SKM-1 treated with dmso at 0.1 percent for 144 hours (cell line): ENCODE results near the gene DRC1.
"Not testable (repeated sequence)": the region's sequence is repeated elsewhere in the genome, so short reads cannot be mapped to it uniquely, and the experiment has no call there.

Experiments
- DNase-seq: peaks from one replicate; lab custom pipeline; 2025; ENCODE audit not compliant: unreplicated experiment; lab: John Stamatoyannopoulos, UW

Gene DRC1

GRCh38 chr2:26401739-26402541 is at the start of gene DRC1:
Gene DRC1 (plus strand): TSS chr2:26401920. CDS start chr2:26401990, 70 bp downstream.
- no peak for DNase-seq

- DNase-seq, result no peak
These were observed 48.8 kb upstream of the DRC1 start for GRCh38 chr2:26352892-26353291.

DNA sequence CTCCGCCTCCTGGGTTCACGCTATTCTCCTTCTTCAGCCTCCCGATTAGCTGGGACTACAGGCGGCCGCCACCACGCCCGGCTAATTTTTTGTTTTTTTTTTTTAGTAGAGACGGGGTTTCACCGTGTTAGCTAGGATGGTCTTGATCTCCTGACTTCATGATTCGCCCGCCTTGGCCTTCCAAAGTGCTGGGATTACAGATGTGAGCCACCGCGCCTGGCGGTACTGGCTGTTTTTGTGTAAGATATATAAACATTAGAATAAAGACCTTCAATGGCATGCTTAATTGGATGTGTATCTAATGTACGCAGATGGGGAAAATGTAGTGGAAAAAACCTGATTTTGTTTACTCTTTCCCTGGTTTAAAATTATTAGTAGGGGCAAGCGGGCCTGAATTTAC is 47.3 kb upstream of the DRC1 start:
- not testable (repeated sequence) for DNase-seq

DNA sequence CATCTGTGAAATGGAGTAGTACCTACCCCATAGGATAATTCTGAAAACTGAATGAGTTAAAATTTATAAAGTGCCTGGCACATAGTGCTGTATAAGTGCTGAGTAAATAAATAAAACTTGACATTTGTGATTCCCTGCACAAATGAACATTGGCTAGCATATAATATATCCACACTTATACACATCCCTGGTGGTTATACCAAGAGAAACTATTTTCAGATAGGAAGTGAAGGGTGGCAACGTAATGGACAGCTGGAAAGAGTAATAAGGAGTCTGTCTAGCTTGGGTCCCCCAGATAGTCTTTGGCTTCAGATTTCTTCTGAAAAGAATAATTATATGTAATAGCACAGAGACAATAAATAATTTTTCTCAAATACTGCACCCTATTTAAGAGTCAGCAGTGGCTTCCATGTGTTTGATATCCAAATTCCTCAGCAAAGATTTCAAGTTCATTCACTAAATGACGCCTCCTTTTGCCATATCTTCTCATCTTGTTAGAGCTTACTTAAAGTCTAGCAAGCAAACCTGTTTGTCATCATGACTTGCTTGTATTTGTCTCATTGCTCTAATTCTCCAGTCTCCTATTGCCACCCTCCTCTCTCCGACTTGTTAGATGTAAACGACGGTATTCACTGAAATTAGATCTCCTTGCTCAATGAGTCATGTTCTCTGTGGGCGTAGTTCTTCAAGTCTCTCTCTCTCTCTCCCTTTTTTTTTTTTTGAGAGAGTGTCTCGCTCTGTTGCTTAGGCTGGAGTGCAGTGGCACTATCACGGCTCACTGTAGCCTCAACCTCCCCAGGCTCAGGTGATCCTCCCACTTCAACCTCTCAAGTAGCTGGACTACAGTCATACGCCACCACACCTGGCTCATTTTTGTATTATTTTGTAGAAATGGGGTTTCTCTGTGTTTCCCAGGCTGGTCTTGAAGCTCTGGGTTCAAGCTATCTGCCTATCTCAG is 46.4 kb upstream of the DRC1 start:
- DNase-seq, result no peak

- DNase-seq, result no peak
These were observed 45.6 kb upstream of the DRC1 start for GRCh38 chr2:26356111-26356510.

DNA sequence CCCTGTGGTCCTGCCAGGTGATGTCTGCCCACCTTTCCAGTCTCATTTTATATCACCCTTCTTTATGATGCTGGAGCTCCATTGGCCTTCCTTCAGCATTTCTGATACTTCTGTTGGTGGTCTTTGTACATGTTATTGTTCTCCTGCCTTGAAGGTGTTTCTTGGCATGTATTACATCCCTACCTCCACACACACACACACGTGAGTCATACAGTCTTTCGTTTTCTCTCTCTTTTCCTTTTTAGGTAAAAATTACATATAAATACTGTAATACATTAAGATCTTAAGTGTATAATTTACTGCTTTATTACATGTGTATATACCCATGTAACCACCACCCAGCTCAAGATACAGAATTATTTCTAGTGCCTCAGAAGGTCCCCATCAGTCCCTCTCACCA is 44.9 kb upstream of the DRC1 start:
- no peak for DNase-seq

DNA sequence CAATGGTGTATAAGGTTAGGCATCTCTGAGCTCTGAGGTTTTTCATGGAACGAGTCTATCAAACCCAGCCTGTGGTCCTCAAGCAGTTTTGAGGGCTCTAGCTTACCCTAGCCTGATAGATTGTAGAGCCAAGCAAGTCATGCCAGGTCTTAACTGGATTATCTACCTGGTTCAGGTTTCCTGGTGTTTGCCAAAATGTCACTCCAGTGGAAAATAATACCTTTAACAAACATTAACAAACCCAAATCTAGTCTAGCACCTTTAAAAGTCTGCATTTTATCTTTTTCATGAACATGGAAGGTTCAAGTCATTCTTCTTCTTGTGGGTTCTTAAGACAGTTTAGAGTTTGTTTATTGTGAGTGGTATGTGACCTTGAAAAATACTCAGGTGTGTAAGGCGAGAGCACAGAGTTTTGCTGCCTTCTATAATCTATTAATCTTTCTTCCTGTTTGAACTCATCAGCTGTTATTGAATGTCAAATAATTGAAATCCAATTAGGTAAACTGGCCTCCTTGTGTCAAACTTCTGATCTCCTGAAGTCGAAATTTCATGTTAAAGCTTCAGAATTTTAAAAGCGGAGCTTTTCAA is 41.7 kb upstream of the DRC1 start:
- no peak for DNase-seq

- DNase-seq, result no peak
These were observed 38.4 kb upstream of the DRC1 start for GRCh38 chr2:26363323-26363722.

GRCh38 chr2:26363958-26364357 is 37.8 kb upstream of the DRC1 start:
- DNase-seq, result no peak

- DNase-seq, result no peak
These were observed 37.1 kb upstream of the DRC1 start for GRCh38 chr2:26364669-26365068.

GRCh38 chr2:26366957-26367356 is 34.8 kb upstream of the DRC1 start:
- DNase-seq, result no peak

DNA sequence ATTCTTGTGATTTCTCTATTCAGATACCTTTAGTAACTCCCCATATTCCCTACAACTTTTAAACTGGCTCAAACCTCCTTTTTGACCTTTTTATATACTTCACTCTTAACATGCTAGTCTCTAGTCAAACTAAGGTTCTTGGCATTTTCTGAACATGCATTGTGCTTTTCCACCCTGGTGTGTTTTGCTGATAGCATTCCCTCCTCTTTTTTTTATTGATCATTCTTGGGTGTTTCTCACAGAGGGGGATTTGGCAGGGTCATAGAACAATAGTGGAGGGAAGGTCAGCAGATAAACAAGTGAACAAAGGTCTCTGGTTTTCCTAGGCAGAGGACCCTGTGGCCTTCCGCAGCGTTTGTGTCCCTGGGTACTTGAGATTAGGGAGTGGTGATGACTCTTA is 32.1 kb upstream of the DRC1 start:
- not testable (repeated sequence) for DNase-seq

DNA sequence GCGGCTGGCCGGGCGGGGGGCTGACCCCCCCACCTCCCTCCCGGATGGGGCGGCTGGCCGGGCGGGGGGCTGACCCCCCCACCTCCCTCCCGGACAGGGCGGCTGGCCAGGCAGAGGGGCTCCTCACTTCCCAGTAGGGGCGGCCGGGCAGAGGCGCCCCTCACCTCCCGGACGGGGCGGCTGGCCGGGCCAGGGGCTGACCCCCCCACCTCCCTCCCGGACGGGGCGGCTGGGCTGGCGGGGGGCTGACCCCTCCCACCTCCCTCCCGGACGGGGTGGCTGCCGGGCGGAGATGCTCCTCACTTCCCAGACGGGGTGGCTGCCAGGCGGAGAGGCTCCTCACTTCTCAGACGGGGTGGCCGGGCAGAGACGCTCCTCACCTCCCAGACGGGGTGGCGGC is 30.8 kb upstream of the DRC1 start:
- DNase-seq, result not testable (repeated sequence)

DNA sequence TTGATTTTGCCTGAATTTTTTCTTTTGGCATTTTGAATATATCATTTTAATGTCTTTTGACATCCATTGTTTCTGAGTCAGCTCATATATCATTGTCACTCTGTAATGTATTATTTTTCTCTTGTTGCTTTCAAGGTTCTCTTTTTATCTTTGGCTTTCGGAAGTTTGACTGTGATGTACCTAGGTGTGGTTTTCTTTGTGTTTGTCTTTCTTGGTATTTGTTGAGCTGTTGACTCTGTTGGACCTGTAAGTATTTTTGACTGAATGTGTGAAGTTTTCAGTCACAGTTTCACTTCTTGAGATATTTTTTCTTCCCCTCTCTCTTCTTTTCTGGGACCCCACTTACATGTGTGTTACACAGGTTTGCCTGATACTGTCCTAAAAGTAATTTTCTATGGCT is 24.9 kb upstream of the DRC1 start:
- DNase-seq, result no peak

DNA sequence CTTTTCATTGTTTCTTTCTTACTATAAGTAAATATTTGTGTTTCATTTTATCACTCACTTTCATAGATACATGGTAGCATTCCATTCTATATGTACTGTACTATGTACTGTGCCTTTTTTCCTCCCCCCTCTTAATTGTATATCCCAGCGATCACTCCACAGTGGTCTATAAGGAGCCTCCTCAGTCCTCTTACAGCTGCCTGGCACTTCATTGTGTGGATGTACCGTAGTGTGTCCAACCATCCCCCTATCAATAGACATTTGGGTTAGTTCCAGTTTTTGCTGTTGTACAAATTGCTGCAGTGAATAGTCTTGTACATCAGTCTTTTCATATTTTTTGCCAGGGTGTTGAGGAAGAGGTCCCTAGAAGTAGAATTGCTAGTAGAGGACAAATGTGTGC is 21.4 kb upstream of the DRC1 start:
- no peak for DNase-seq

- no peak for DNase-seq
These were observed 19.2 kb upstream of the DRC1 start for GRCh38 chr2:26382564-26382963.

DNA sequence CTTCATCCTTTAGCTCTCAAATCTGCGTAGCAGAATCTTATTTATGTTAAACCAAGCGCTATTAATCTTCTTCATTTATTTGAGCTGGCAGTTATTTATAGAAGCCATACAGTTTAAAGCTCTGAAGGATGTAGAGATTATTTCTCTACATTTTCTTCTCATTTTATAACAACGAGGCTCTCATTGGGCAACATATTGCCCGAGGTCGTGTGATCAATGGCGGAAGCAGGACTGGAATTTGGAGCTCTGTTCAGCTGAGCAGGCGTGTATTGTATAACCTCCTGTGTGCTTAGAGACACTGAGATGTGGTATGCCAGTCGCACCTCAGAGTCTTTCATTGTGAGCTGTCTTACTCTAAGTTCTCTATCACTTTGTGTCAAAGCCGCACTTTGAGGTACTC is 17.5 kb upstream of the DRC1 start:
- DNase-seq, result no peak

DNA sequence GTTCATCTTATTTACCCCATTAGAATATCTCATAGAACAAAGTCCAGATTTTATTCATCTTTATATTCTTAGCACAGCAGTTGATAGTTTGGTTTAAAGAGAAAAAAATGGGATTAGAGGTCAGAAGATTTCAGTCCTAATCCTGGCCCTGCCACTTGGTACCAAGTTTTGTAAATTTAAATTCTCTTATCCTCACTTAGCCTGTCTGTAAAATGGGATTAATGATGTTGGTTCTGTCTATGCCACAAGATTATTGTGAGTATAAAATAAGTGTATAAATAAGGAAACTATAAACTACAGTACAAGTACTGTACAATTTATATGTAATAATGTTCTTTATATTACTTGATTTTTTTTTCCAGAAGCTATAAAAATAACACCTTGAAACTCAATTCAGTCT is 17.1 kb upstream of the DRC1 start:
- no peak for DNase-seq

GRCh38 chr2:26387189-26387588 is 14.5 kb upstream of the DRC1 start:
- DNase-seq, result no peak

DNA sequence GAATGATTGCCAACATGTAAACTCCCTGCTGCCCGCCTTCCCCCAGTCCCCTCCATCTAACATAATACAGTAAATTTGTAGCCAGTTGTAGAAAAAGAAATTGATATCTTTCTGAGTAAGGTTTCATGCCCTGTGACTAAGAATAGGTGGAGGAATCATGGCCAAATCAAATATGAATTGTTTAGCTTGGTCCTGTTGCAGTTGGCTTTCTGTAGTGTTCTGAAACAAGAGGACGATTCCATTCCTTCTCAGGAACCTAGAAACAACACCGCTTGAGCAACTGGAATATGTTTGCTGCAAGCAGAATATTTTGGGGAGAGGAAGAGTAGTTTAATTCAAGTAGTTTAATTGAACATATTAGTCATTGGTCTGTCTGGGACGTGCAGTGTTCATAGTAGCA is 7.0 kb upstream of the DRC1 start:
- DNase-seq, result no peak

DNA sequence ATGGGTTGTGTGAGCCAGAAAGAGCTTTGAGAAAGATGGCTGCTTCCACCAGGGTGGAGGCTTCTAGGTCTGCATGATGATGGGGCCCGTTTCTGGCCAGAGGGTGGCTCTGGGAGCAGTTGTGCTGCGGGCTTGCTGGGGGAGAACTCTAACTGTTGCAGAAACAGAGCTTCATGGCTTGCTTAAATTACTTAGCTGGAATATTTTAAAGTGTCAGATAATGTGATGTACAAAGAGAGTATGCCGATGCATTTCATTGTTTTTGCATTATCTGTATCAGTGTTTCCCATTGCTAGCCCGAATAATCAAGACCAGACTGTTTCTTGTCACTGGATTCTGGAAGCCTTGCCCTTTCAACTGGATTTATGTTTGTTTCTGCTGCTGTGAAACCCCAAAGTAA is 6.3 kb upstream of the DRC1 start:
- no peak for DNase-seq
